ENCODE measurements around the gene MCC. TPM values are rescaled to one million over a fixed set of nuclear protein-coding genes. Genes with fewer than 3 reads are reported as not detected.

MCC gene
- total RNA-seq, 1 donor from 2014 or later: 14.0 TPM

GRCh38 chr5:113151641-113152379 lies 336.4 kb downstream of the MCC start:
- Mint-ChIP-seq H3K27me3 (ENCODE audit: unreplicated experiment) (no peaks in the 10 kb centered on the region), H3K27ac (ENCODE audit: unreplicated experiment) (no peak overlapping the region)
- TF ChIP-seq CTCF (IDR thresholded peaks at IDR 0.05): no peak

GRCh38 chr5:113150821-113151220 lies 337.4 kb downstream of the MCC start:
- Mint-ChIP-seq H3K27ac (ENCODE audit: unreplicated experiment) (no peak overlapping the region), H3K4me1 (ENCODE audit: unreplicated experiment) (peaks cover 6% of the 10 kb centered on the region), H3K36me3 (ENCODE audit: unreplicated experiment) (peaks cover 2% of the 10 kb centered on the region), H3K4me3 (ENCODE audit: unreplicated experiment) (no peak overlapping the region), H3K27me3 (ENCODE audit: unreplicated experiment) (no peaks in the 10 kb centered on the region), H3K9me3 (ENCODE audit: unreplicated experiment) (no peaks in the 10 kb centered on the region)
- no peak for TF ChIP-seq CTCF (IDR thresholded peaks at IDR 0.05)
- DNase-seq (ENCODE audit: extremely low spot score, unreplicated experiment): no peak

More at GRCh38 chr5:113151641-113152379, 336.4 kb downstream of the MCC start:
- Mint-ChIP-seq H3K4me1 (ENCODE audit: unreplicated experiment) (peaks cover 6% of the 10 kb centered on the region), H3K36me3 (ENCODE audit: unreplicated experiment) (peaks cover 2% of the 10 kb centered on the region), H3K4me3 (ENCODE audit: unreplicated experiment) (no peak overlapping the region), H3K9me3 (ENCODE audit: unreplicated experiment) (no peaks in the 10 kb centered on the region)
- no peak for DNase-seq (ENCODE audit: extremely low spot score, unreplicated experiment)

GRCh38 chr5:113150221-113150620 lies 338.0 kb downstream of the MCC start:
- H3K4me1 Mint-ChIP-seq (ENCODE audit: unreplicated experiment): peaks cover 6% of the 10 kb centered on the region
- DNase-seq (ENCODE audit: extremely low spot score, unreplicated experiment): no peak
- no peak for TF ChIP-seq CTCF (IDR thresholded peaks at IDR 0.05)
- H3K4me3 Mint-ChIP-seq (ENCODE audit: unreplicated experiment): no peak overlapping the region
- peaks cover 2% of the 10 kb centered on the region for H3K36me3 Mint-ChIP-seq (ENCODE audit: unreplicated experiment)
- H3K27me3 Mint-ChIP-seq (ENCODE audit: unreplicated experiment): no peaks in the 10 kb centered on the region
- no peaks in the 10 kb centered on the region for H3K9me3 Mint-ChIP-seq (ENCODE audit: unreplicated experiment)
- H3K27ac Mint-ChIP-seq (ENCODE audit: unreplicated experiment): peak overlapping the region; percentile 1

- Mint-ChIP-seq H3K4me3 (ENCODE audit: unreplicated experiment) (no peak overlapping the region), H3K36me3 (ENCODE audit: unreplicated experiment) (peaks cover 2% of the 10 kb centered on the region)
Observed at GRCh38 chr5:113147537-113147936, 340.7 kb downstream of the MCC start.

More at GRCh38 chr5:113147537-113147936, 340.7 kb downstream of the MCC start:
- DNase-seq (ENCODE audit: extremely low spot score, unreplicated experiment): no peak
- Mint-ChIP-seq H3K9me3 (ENCODE audit: unreplicated experiment) (no peaks in the 10 kb centered on the region), H3K4me1 (ENCODE audit: unreplicated experiment) (peaks cover 6% of the 10 kb centered on the region), H3K27me3 (ENCODE audit: unreplicated experiment) (no peaks in the 10 kb centered on the region), H3K27ac (ENCODE audit: unreplicated experiment) (no peak overlapping the region)
- TF ChIP-seq CTCF (IDR thresholded peaks at IDR 0.05): no peak

Data from osteocyte (in vitro differentiated cells).